CD4-positive, alpha-beta T cell treated with Interleukin-12 subunit alpha and Interleukin-12 subunit beta, for 1 hour (primary cell): ENCODE measurements around the gene CPLX3.

ENCODE experiments used
- DNase-seq: peaks from one replicate; pipeline ENCODE4 v3.0.0-alpha.2; 2020

The CPLX3 gene

GRCh38 chr15:74830868-74831267, 4.4 kb downstream of the CPLX3 start:
- no peak for DNase-seq

GRCh38 chr15:74831813-74832495, 5.5 kb downstream of the CPLX3 start:
- no peak for DNase-seq

GRCh38 chr15:74832826-74833225, 6.4 kb downstream of the CPLX3 start:
- no peak for DNase-seq

GRCh38 chr15:74833376-74834107, 7.1 kb downstream of the CPLX3 start:
- no peak for DNase-seq

GRCh38 chr15:74835312-74835823, 8.9 kb downstream of the CPLX3 start:
- DNase-seq, result peak; percentile 38

- no peak for DNase-seq
These were observed 10.4 kb downstream of the CPLX3 start for GRCh38 chr15:74836846-74837245.

- DNase-seq, result no peak
These were observed 11.2 kb downstream of the CPLX3 start for GRCh38 chr15:74837482-74838136.

GRCh38 chr15:74838137-74838516, 11.7 kb downstream of the CPLX3 start:
- no peak for DNase-seq

- DNase-seq, result no peak
These were observed 12.5 kb downstream of the CPLX3 start for GRCh38 chr15:74838746-74839525.

- no peak for DNase-seq
These were observed 13.3 kb downstream of the CPLX3 start for GRCh38 chr15:74839526-74840395.

GRCh38 chr15:74840851-74841775, 14.7 kb downstream of the CPLX3 start:
- no peak for DNase-seq

GRCh38 chr15:74841891-74842373, 15.5 kb downstream of the CPLX3 start:
- no peak for DNase-seq

- peak; percentile 93 for DNase-seq
These were observed 16.4 kb downstream of the CPLX3 start, which contains the start of gene ULK3 for GRCh38 chr15:74842581-74843444. Gene ULK3, minus strand, starts transcription at chr15:74843156. Its CDS starts 51 bp downstream, at chr15:74843105.

- DNase-seq, result no peak
These were observed 17.0 kb downstream of the CPLX3 start for GRCh38 chr15:74843445-74843828.

- DNase-seq, result no peak
These were observed 17.5 kb downstream of the CPLX3 start for GRCh38 chr15:74843891-74844299.

- no peak for DNase-seq
These were observed 18.1 kb downstream of the CPLX3 start for GRCh38 chr15:74844319-74845207.

GRCh38 chr15:74845208-74845568, 18.8 kb downstream of the CPLX3 start:
- DNase-seq, result peak; percentile 58

GRCh38 chr15:74845581-74845980, 19.2 kb downstream of the CPLX3 start:
- DNase-seq, result peak; percentile 39

GRCh38 chr15:74847432-74847831, 21.0 kb downstream of the CPLX3 start:
- no peak for DNase-seq
